ENCODE results near the gene GPR84.

GRCh38 chr12:54352022-54352531, 12.2 kb downstream of the GPR84 start:
- TF ChIP-seq, protein P1, sequence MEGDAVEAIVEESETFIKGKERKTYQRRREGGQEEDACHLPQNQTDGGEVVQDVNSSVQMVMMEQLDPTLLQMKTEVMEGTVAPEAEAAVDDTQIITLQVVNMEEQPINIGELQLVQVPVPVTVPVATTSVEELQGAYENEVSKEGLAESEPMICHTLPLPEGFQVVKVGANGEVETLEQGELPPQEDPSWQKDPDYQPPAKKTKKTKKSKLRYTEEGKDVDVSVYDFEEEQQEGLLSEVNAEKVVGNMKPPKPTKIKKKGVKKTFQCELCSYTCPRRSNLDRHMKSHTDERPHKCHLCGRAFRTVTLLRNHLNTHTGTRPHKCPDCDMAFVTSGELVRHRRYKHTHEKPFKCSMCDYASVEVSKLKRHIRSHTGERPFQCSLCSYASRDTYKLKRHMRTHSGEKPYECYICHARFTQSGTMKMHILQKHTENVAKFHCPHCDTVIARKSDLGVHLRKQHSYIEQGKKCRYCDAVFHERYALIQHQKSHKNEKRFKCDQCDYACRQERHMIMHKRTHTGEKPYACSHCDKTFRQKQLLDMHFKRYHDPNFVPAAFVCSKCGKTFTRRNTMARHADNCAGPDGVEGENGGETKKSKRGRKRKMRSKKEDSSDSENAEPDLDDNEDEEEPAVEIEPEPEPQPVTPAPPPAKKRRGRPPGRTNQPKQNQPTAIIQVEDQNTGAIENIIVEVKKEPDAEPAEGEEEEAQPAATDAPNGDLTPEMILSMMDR (conservative IDR thresholded peaks at IDR 0.05; ENCODE audit: low read depth in 2 of 2), result no peak
- TF ChIP-seq EZH2 (IDR thresholded peaks at IDR 0.05; ENCODE audit: low read depth, unreplicated experiment) (no peak), POLR2AphosphoS5 (IDR thresholded peaks at IDR 0.05; ENCODE audit: low read depth) (0 out of 2 replicates have a peak, but pooled peaks have one; percentile 41), EZH2phosphoT487 (IDR thresholded peaks at IDR 0.05; ENCODE audit: unreplicated experiment) (no peak), ETS1 (IDR thresholded peaks at IDR 0.05) (no peak), CREB1 (CRISPR knock-in tag; IDR thresholded peaks at IDR 0.05; ENCODE audit: low read depth) (no peak), NANOG (IDR thresholded peaks at IDR 0.05; ENCODE audit: borderline replicate concordance) (no peak)
- TF ChIP-seq, protein P2, sequence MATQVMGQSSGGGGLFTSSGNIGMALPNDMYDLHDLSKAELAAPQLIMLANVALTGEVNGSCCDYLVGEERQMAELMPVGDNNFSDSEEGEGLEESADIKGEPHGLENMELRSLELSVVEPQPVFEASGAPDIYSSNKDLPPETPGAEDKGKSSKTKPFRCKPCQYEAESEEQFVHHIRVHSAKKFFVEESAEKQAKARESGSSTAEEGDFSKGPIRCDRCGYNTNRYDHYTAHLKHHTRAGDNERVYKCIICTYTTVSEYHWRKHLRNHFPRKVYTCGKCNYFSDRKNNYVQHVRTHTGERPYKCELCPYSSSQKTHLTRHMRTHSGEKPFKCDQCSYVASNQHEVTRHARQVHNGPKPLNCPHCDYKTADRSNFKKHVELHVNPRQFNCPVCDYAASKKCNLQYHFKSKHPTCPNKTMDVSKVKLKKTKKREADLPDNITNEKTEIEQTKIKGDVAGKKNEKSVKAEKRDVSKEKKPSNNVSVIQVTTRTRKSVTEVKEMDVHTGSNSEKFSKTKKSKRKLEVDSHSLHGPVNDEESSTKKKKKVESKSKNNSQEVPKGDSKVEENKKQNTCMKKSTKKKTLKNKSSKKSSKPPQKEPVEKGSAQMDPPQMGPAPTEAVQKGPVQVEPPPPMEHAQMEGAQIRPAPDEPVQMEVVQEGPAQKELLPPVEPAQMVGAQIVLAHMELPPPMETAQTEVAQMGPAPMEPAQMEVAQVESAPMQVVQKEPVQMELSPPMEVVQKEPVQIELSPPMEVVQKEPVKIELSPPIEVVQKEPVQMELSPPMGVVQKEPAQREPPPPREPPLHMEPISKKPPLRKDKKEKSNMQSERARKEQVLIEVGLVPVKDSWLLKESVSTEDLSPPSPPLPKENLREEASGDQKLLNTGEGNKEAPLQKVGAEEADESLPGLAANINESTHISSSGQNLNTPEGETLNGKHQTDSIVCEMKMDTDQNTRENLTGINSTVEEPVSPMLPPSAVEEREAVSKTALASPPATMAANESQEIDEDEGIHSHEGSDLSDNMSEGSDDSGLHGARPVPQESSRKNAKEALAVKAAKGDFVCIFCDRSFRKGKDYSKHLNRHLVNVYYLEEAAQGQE (IDR thresholded peaks at IDR 0.05; ENCODE audit: unreplicated experiment), result no peak
